Measurements from ENCODE around the gene PPP6R2. TPM values are rescaled to one million over a fixed set of nuclear protein-coding genes. Genes with fewer than 3 reads are reported as not detected.

The PPP6R2 gene
- polyA plus RNA-seq, 3 donors = 9.1 to 74.5 (median 10.3) TPM

- H3K36me3 Mint-ChIP-seq = peaks cover 77 to 98% of the 10 kb centered on the region in 2 donors
- no peak for DNase-seq
- no peak for TF ChIP-seq CTCF (IDR thresholded peaks at IDR 0.05)
- Histone ChIP-seq H3K27me3 (ENCODE audit: control insufficient read depth in 2 of 2, insufficient read depth in 2 of 2, low read length in 2 of 2) (no peaks in the 10 kb centered on the region), H3K9ac (ENCODE audit: insufficient read depth, low read length, poor library complexity, severe bottlenecking) (no peak overlapping the region), H4K20me1 (ENCODE audit: insufficient read depth, low read length) (peaks cover 10% of the 10 kb centered on the region), H3K9me3 (replicated peaks in 1 of 2; ENCODE audit: control insufficient read depth in 1 of 2, insufficient read depth in 1 of 2, low read length in 2 of 2) (no peaks in the 10 kb centered on the region), H3K36me3 (replicated peaks in 1 of 2; ENCODE audit: control insufficient read depth in 1 of 2, insufficient read depth in 2 of 2, low read length in 2 of 2) (peaks cover 99% of the 10 kb centered on the region in 2 donors), H3K79me2 (ENCODE audit: insufficient read depth, low read length) (no peaks in the 10 kb centered on the region), H3K27ac (ENCODE audit: low read depth in 1 of 2, low read length in 2 of 2) (peak overlapping the region in 1 of 2 donors; percentile 50), H3K4me1 (ENCODE audit: control insufficient read depth in 1 of 2, insufficient read depth in 2 of 2, low read length in 2 of 2) (no peaks in the 10 kb centered on the region), H3K4me2 (replicated peaks; ENCODE audit: extremely low read depth, low read length, poor library complexity, severe bottlenecking) (no peak overlapping the region), H2AFZ (ENCODE audit: insufficient read depth, low read depth, low read length, poor library complexity, severe bottlenecking) (no peak overlapping the region), H3K4me3 (replicated peaks in 1 of 3; ENCODE audit: low read depth in 2 of 3, low read length in 3 of 3) (no peak overlapping the region)
- peaks cover 2% of the 10 kb centered on the region for H3K4me1 Mint-ChIP-seq
- H3K9me3 Mint-ChIP-seq = no peaks in the 10 kb centered on the region
- no peaks in the 10 kb centered on the region for H3K27me3 Mint-ChIP-seq (ENCODE audit: low read depth in 3 of 3)
- H3K27ac Mint-ChIP-seq = peak overlapping the region in 2 of 7 donors; percentile 30 to 68
- intact Hi-C loops (cut with micrococcal nuclease) = no loop called here
- no peak overlapping the region for H3K4me3 Mint-ChIP-seq
- WGBS (ENCODE audit: insufficient coverage) = 98% methylated on average over 5 of the region's 5 CpGs
These were observed 75.5 kb downstream of the PPP6R2 start for GRCh38 chr22:50418624-50419023.

GRCh38 chr22:50419116-50419515 lies 76.0 kb downstream of the PPP6R2 start:
- Histone ChIP-seq H3K4me3 (replicated peaks in 1 of 3; ENCODE audit: low read depth in 2 of 3, low read length in 3 of 3) (no peak overlapping the region), H4K20me1 (ENCODE audit: insufficient read depth, low read length) (peaks cover 10% of the 10 kb centered on the region), H3K27ac (ENCODE audit: low read depth in 1 of 2, low read length in 2 of 2) (peak overlapping the region in 1 of 2 donors; percentile 50), H3K79me2 (ENCODE audit: insufficient read depth, low read length) (no peaks in the 10 kb centered on the region), H3K27me3 (ENCODE audit: control insufficient read depth in 2 of 2, insufficient read depth in 2 of 2, low read length in 2 of 2) (no peaks in the 10 kb centered on the region), H3K4me1 (ENCODE audit: control insufficient read depth in 1 of 2, insufficient read depth in 2 of 2, low read length in 2 of 2) (no peaks in the 10 kb centered on the region), H3K36me3 (replicated peaks in 1 of 2; ENCODE audit: control insufficient read depth in 1 of 2, insufficient read depth in 2 of 2, low read length in 2 of 2) (peaks cover 99% of the 10 kb centered on the region in 2 donors), H3K9me3 (replicated peaks in 1 of 2; ENCODE audit: control insufficient read depth in 1 of 2, insufficient read depth in 1 of 2, low read length in 2 of 2) (no peaks in the 10 kb centered on the region), H3K4me2 (replicated peaks; ENCODE audit: extremely low read depth, low read length, poor library complexity, severe bottlenecking) (no peak overlapping the region), H2AFZ (ENCODE audit: insufficient read depth, low read depth, low read length, poor library complexity, severe bottlenecking) (no peak overlapping the region), H3K9ac (ENCODE audit: insufficient read depth, low read length, poor library complexity, severe bottlenecking) (no peak overlapping the region)
- Mint-ChIP-seq H3K36me3 (peaks cover 77 to 98% of the 10 kb centered on the region in 2 donors), H3K27ac (peak overlapping the region in 3 of 7 donors; percentile 10 to 45 (median 31)), H3K27me3 (ENCODE audit: low read depth in 3 of 3) (no peaks in the 10 kb centered on the region), H3K4me1 (peaks cover 2% of the 10 kb centered on the region), H3K4me3 (no peak overlapping the region), H3K9me3 (no peaks in the 10 kb centered on the region)
- WGBS (ENCODE audit: insufficient coverage) = 91% methylated on average over 8 of the region's 9 CpGs
- intact Hi-C loops (cut with micrococcal nuclease) = no loop called here
- no peak for TF ChIP-seq CTCF (IDR thresholded peaks at IDR 0.05)
- no peak for DNase-seq
